Renal pelvis (tissue), 4 donors: ENCODE data around the gene ERC1. TPM values are rescaled to one million over a fixed set of nuclear protein-coding genes. Genes with fewer than 3 reads are reported as not detected.

Experiments
- DNase-seq: peaks from one replicate; pipeline ENCODE4 v3.0.0-alpha.2; 2013
- polyA plus RNA-seq, 3 donors: library from polyadenylated mRNA; unstranded; fragments of 120-200 nt; gene quantifications; one replicate each; pipeline ENCODE4 v1.2.1, GENCODE V29; 2013; ENCODE audit not compliant: insufficient read length in 3 of 3

ERC1 gene
- polyA plus RNA-seq, 3 donors, result 33.7 to 42.1 (median 34.8) TPM

DNA sequence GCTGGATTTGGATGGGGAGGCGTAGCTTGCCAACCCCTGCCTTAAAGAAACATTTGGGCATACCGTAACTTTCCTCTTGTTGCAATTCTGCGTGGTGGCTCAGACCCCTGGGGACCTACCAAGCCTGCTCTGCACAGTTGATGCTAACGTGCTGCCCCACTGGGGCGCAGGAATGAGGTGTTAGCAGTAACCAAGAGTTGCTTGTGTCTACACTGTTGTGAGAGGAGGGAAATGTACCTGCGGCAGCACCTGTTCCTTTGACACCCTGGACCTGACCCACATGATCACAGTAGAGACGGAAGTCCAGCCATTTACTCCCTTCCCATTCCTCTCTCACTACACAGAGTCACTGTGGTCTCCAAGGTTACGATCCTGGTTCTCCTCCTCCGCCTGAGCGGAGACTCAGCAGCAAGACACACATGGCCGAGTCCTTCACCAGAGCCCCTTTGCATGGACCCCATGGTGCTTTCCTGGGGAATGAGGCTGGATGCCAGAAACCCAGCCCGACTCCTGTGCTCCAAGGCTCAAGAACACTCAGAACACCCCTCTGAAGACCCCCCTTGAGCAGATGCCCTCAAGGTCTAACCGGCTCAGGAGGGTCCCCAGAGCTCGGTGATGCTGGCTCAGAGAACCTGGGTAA is 518.5 kb downstream of the ERC1 start:
- no peak for DNase-seq

- DNase-seq, result no peak
Observed at GRCh38 chr12:1510056-1510812, 519.2 kb downstream of the ERC1 start.

GRCh38 chr12:1515010-1515409 is 524.0 kb downstream of the ERC1 start:
- no peak for DNase-seq

DNA sequence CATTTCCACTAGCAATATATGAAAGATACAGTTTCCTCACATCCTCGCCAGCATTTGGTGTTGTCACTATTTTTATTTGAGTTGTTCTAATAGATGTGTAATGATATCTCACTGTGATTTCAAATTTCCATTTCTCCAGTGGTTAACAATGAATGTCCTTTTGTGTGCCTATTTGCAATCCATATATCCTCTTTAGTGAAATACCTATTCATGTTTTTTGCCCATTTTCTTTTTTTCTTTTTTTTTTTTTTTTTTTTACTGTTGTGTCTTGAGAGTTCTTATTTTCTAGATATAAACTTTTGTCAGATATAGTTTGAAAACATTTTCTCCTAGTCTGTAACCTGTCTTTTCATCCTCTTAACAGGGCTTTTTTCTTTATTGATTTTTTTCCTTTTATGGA is 524.4 kb downstream of the ERC1 start:
- DNase-seq, result no peak

GRCh38 chr12:1517007-1517406 is 526.0 kb downstream of the ERC1 start:
- no peak for DNase-seq

- DNase-seq, result no peak
Observed at GRCh38 chr12:1517734-1518525, 526.9 kb downstream of the ERC1 start.

DNA sequence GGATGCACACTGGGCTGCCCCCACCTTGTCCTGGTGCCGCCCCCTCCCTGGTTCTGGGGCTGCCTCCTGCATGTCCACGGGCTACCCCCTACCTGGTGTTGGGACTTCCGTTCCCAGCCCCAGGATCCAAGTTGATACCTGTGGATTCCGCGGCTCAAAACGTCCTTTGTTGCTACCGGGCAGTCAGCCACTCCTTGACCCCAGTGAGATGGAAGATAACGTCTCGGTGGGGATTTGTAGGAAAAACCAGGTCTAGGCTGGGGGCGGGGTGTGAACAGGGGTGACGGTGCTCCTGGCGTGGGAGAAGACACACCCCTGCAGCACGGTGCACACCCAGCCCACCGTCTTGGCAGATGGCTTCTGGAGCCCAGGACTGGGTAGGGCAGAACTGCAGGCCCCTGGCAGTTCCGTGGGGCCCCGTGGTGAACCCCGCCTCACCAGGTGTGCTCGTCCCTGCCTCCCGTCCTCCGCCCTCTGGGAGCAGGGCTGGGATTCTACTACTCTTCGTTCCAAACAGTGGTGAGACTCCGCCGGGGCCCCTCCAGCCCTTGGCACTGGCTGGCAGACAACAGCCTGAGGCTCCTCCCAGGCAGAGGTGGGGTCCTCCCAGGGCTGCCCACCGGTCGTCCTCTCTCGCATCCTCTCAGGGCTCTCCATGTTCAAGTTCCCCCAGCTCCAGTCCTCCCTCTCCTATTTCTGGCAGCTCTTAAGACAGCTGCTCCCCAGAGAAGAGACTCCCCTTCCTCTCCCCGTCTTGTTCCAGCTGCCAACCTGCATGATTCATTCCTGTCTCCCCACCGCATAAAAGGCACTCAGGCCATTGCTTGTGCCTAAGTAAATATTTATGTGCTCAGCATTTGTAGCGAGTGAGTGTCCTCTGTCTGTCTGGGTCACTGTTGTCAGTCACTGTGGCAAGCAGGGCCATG is 527.8 kb downstream of the ERC1 start:
- no peak for DNase-seq

GRCh38 chr12:1519642-1520041 is 528.6 kb downstream of the ERC1 start:
- no peak for DNase-seq

GRCh38 chr12:1523046-1523445 is 532.0 kb downstream of the ERC1 start:
- no peak for DNase-seq

DNA sequence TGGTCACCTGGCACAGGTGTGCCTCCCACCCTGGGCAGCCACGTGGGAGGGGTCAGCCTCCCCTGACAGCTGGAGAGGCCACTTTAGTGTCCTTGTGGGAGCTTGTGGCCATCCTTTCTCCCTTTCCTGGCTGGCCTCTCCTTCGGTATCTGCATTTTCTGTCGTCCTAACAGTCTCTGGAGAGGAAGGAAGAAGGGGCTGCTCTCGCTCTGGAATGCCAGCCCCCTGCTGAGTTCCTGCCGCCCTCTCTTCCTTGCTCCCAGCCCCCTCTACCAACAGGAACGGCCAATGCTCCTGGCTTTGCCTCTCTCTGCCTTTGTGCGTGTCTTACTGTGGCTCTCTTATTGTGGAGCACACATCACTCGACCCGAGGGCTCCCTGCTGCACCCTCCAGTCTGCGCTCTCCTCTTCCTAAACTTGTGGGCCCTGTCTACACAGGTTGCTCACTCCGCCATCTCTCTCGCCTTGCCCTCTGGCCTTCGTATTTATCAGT is 532.6 kb downstream of the ERC1 start:
- DNase-seq, result no peak

- DNase-seq, result no peak
Observed at GRCh38 chr12:1525858-1526257, 534.8 kb downstream of the ERC1 start.

GRCh38 chr12:1527789-1528188 is 536.8 kb downstream of the ERC1 start:
- DNase-seq, result no peak

DNA sequence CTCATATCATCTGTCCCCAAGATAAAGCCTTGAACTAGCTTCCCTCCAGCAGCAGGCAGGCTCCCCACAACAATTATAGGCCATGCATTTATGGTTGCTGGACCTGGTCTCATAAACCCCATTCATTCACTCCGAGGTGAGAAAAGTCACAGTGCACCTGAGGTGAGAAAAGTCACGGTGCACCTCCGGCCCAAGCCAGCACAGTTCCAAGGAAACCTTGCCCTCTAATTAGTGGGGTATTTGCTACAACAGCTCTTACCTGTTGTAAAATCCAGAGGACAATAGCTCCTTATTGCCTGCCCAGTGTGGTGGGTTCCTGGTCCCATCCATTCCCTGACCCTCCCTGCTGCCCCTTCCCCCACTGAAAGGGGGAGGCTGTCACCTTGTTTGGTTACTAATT is 537.8 kb downstream of the ERC1 start:
- no peak for DNase-seq

DNA sequence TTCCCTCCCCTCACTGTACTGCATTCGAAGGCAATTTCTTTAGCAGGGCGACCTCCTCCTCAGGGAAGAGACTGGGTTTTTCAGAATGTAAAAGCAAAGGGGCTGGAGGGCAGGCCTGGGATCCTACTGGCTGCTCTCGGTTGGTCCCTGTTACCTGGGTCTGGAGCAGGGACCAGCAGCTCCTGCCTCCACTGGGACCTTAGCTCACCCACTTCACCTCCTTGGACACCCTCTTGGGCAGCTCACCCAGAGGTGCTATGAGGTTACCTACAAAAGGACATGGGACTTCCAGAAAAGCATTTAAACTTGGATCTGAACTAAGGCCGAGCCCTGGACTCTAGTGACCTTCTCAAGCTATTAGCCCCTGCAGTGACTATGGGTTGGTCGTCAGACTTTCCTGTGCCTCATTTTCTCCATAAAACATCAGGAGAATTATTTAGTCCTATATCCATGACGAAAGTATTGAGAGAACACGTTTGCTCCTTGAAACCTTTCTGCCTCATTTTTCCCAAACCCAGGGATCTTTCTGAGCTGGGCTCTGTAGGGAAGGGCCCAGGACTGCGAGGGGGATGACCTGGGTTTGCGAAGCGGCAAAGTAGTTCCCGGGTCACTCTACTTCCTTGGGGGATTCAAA is 538.3 kb downstream of the ERC1 start:
- no peak for DNase-seq

DNA sequence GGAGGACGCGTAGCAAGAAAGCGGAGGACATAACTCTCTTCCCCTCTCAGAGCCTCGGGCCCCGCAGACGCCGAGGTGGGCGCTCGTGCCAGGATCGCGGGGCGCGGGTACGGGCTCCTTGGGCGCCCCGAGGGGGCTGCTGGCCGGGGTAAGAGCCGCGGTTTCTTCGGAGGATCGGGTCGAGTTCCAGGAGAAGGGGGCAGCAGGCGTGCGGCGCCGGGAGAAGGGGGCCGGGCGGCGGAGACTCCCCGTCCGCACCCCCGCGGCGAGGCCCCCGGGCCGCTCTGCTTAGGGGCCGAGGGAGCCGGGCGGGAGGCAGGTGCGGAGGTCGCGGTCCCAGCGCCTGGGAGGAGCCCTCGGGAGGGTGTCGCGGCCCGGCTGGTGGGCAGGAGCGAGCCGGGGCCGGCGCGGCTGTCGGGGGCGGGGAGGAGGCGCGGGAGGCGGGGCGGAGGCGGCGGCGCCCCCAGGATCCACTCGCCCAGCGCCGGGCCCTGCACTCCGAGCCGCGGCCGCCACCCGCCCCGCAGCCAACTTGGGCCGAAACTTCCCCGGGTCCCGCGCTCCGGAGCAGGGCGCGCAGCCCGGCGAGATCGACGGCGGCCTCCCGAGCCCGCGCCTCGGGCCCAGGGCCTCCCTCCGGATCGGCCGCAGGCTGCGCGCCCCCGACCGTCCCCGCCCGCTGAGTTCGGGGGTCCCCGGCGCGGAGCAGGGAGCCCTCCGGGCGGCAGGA is 539.0 kb downstream of the ERC1 start:
- DNase-seq, result no peak

GRCh38 chr12:1530592-1531152 is 539.6 kb downstream of the ERC1 start:
- no peak for DNase-seq

GRCh38 chr12:1531153-1531653 is 540.2 kb downstream of the ERC1 start:
- no peak for DNase-seq

DNA sequence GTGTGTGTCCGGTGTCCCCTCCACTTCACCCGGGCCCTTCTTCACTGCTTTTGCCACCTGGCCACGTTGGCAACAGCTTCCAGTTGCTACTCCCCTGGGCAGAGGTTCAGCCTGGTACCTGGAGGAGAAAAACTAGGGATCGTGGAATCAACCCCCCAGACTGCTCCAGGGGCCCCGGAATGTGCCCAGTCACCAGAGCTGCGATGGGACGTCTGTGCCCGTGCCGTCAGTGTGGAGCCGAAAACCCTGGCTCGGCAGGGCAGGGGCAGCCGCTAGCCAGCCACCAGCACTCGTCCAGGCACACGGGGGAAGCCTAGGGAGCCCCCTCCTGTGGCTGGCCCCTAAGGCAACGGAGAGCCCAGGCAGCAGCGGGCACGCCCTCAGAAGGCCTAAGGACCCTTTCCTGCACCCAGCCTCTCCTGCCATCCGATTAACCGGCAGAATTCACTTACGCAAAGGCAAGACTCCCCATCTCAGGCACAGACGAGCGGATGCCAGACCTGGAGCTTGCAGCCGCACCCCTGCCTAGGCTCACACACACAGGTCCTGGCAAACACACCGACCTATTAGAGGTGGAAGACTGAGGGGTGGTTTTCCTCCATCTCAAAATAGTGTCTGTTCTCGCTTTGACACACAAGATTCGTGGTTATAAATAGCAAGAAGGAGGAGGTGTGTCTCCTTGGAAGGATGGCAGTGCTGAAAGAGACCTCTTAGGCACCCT is 540.8 kb downstream of the ERC1 start:
- no peak for DNase-seq
